ENCODE results near the gene GRIK3.

Gene GRIK3

DNA sequence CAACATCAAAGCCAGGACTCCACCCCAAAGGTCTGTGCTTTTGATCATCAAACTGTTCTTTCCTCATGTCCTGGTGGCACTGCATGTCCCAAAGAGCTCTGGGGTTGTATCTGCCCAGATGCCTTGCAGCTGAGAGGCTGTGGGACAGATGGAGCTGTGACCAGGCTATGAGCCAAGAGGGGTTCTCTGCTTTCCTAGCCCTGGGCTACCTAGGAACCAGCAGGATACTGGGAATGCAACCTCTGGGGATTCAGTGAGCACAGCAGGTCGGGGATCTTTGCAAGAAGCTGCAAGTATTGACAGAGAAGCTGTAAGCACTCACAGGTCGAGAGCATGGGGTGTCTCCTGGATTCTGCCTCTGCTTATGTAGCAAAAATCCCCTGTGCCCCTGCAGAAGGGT, 186.6 kb downstream of the GRIK3 start:
- TF ChIP-seq ZFX (IDR thresholded peaks at IDR 0.05): no peak
- TF ChIP-seq, protein P1, sequence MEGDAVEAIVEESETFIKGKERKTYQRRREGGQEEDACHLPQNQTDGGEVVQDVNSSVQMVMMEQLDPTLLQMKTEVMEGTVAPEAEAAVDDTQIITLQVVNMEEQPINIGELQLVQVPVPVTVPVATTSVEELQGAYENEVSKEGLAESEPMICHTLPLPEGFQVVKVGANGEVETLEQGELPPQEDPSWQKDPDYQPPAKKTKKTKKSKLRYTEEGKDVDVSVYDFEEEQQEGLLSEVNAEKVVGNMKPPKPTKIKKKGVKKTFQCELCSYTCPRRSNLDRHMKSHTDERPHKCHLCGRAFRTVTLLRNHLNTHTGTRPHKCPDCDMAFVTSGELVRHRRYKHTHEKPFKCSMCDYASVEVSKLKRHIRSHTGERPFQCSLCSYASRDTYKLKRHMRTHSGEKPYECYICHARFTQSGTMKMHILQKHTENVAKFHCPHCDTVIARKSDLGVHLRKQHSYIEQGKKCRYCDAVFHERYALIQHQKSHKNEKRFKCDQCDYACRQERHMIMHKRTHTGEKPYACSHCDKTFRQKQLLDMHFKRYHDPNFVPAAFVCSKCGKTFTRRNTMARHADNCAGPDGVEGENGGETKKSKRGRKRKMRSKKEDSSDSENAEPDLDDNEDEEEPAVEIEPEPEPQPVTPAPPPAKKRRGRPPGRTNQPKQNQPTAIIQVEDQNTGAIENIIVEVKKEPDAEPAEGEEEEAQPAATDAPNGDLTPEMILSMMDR (conservative IDR thresholded peaks at IDR 0.05): no peak
- no peak overlapping the region for H3K27ac ChIP-seq

DNA sequence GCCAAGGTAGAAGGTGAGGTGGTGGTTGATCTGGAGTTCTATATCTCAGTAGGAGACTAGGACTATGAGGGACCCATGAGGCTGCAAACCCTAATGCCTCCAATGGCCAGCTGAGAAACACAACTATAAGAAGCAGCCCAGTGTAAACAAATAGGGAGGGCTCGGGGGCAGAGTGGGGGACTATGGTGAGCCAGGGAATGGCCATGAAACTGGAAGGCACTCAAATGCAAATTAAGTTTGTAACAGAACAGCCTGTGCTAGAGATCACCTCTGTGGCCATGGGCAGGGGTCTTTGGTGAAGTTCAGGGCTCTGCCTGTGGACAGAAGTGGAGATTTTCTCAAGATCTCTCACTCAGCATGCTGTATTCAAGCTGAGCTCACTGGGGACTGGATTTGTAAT, 187.1 kb downstream of the GRIK3 start:
- TF ChIP-seq, protein P1 (conservative IDR thresholded peaks at IDR 0.05): no peak
- TF ChIP-seq ZFX (IDR thresholded peaks at IDR 0.05): no peak
- no peak overlapping the region for H3K27ac ChIP-seq

DNA sequence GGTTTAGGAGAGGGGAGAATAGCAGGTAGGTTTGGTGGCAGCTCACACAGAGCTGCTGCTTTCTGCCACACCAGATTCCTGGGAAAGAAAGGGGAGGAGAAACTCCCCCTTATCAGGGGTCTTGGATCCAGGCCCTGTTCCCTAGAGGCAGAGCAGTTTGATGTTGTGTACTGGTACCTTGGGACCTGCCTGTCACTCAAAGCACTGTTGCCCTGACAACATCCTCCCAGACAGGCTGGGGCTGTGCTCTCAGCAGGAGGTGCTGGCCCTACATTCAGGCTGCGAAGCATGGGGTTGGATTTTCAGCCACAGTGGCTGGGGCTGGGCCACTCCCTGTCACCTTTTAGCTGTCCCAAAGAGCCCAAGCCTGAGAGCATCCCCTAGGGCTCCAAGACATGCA, 188.0 kb downstream of the GRIK3 start:
- H3K27ac ChIP-seq: no peak overlapping the region
- TF ChIP-seq, protein P1 (conservative IDR thresholded peaks at IDR 0.05): no peak
- TF ChIP-seq ZFX (IDR thresholded peaks at IDR 0.05): no peak

DNA sequence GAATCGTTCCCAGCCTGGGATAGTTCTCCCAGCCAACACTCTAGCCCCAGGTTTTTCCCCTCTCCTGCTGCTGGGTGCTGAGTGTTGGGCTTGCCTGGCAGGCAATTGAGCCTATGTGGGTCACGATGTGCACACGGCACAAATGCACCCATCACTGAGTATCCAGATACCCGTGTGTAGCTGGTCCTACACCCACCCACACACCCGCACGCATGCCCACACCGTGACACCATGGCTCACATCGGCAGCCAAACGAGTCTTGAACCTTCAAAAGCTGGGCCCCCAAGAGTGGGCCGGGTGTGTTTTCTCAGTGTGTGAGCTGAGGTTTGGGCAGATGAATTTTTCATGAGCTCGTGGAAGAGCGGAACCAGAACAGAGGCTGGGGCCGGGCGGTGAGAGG, 188.5 kb downstream of the GRIK3 start:
- no peak overlapping the region for H3K27ac ChIP-seq
- TF ChIP-seq, protein P1 (conservative IDR thresholded peaks at IDR 0.05): no peak
- TF ChIP-seq ZFX (IDR thresholded peaks at IDR 0.05): no peak

DNA sequence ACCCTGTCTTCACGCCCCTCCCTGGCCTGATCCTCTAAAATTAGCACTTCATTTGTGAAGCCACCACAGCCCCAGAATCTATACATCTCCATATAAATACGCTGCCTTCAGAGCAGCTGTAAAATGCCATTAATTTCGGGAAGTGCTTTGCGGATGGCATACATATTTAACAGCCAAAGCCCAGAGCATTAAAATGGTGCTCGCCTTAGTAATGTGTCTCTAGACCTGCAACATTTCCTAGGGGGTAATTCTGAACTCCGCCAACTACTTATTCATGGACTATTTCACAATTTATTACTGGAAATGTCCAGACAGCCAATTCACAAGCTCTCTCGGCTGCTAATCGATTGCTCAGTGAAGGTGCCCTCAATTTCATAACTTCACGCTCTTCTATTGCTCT, 189.4 kb downstream of the GRIK3 start:
- TF ChIP-seq ZFX (IDR thresholded peaks at IDR 0.05): no peak
- TF ChIP-seq, protein P1 (conservative IDR thresholded peaks at IDR 0.05): no peak
- no peak overlapping the region for H3K27ac ChIP-seq

DNA sequence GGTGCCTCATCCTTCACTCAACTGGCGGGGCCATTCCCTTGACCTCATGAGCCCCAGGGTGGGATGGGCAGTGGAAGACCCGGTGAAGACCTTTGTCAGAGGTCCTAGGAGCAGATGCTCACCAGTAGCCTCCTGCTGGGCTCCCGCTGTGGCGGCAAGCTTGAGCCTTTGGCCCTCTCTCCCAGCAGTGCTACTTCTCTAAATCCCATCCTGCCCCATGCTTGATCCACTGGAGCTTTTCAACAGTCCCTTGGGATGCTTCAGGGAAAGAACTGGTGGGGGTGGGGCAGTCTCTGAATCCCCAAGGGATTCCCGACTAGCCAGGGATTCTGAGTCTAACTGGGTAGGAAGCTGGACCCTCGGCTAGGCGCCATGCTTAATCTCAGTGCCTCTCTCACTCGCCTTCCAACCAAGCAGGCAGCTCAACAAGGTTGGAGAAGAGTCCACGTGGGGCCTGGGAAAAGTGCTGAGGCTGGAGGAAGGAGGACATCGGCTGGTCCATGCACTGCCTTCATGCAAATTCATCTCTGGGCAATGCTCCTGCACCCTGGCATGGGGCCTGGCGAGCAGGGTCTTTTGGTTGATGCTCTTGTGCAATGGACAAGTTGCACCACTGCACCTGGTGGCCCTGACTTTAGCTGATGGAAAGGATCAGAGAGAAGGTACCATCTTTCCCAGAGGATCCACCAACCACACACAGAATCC, 190.3 kb downstream of the GRIK3 start:
- no peak overlapping the region for H3K27ac ChIP-seq
- TF ChIP-seq, protein P1 (conservative IDR thresholded peaks at IDR 0.05): no peak

DNA sequence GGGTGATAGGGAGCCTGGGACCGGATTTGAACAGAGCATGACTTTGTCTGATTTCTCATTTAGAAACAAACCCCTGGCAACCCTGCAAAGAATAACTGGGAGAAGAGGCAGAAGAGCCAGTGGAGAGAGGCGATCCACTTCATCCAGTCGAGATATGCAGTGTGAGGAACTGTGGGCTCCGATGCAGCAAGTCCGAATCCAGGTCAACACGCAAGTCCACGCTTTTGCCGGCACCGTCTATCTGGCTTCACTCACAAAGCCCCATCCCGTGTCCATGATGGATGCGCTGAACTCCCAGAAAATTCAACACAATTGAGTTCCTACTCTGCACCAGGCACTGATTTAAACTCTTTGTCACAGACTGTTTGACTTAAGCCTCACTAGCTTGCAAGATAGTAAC, 191.3 kb downstream of the GRIK3 start:
- H3K27ac ChIP-seq: no peak overlapping the region
- no peak for TF ChIP-seq ZFX (IDR thresholded peaks at IDR 0.05)

DNA sequence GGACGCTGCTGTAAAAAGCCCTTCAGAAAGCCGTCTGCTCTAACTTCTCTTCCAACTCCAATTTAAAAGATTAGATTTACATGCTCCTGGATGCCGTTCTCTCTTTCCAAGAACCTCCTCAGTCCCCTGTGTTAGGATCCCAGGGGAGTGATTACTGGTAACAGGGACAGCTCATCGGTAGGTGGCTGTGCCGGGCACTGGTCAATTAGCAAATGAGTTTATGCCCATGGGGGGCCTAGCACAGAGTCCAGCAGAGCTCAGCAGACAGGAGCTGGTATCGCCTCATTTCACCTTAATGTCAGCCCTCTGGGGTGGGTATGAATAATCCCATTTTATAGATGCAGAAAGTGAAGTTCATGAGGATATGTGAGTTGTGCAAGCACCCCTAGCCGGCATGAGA, 191.9 kb downstream of the GRIK3 start:
- H3K27ac ChIP-seq: no peak overlapping the region
- TF ChIP-seq, protein P1 (conservative IDR thresholded peaks at IDR 0.05): no peak
- no peak for TF ChIP-seq ZFX (IDR thresholded peaks at IDR 0.05)
